Measurements from ENCODE around the gene SLC6A11.

The SLC6A11 gene

GRCh38 chr3:10984371-10984896 lies 168.4 kb downstream of the SLC6A11 start:
- no peaks in the 10 kb centered on the region for H3K9me3 Mint-ChIP-seq
- no peaks in the 10 kb centered on the region for H3K4me1 Mint-ChIP-seq
- no peak overlapping the region for H3K4me3 Mint-ChIP-seq
- peaks cover 18% of the 10 kb centered on the region for H3K27me3 Mint-ChIP-seq
- no peak overlapping the region for H3K27ac Mint-ChIP-seq
- no peaks in the 10 kb centered on the region for H3K36me3 Mint-ChIP-seq (ENCODE audit: low read depth)
- DNase-seq (no peak), ATAC-seq (no peak)

DNA sequence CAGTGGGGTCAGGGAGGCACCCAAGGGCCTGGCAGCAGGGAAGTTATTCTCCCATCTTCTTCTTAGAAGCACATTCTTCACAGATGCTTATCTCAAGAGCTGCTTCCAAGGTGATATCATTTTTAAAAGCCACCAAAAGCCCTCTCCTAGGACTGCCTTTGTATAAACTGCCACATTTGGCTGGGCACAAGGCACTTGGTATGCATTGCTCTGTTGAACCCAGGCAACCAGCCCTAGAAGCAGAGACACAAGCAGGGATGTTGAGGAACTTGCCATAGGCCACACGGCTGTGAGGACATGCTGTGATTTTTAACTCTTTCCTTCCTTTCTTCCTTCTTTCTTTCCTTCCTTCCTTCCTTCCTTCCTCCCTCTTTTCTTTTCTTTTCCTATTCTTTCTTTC lies 169.2 kb downstream of the SLC6A11 start:
- no peaks in the 10 kb centered on the region for H3K9me3 Mint-ChIP-seq
- ATAC-seq (no peak), DNase-seq (no peak)
- H3K4me3 Mint-ChIP-seq: no peak overlapping the region
- H3K27ac Mint-ChIP-seq: no peak overlapping the region
- no peaks in the 10 kb centered on the region for H3K36me3 Mint-ChIP-seq (ENCODE audit: low read depth)
- H3K4me1 Mint-ChIP-seq: no peaks in the 10 kb centered on the region
- H3K27me3 Mint-ChIP-seq: peaks cover 18% of the 10 kb centered on the region

- no peak for ATAC-seq
- no peak overlapping the region for H3K27ac Mint-ChIP-seq
- H3K36me3 Mint-ChIP-seq (ENCODE audit: low read depth): no peaks in the 10 kb centered on the region
Measured at GRCh38 chr3:10986592-10986991, 170.6 kb downstream of the SLC6A11 start.

GRCh38 chr3:10988001-10988665 lies 172.1 kb downstream of the SLC6A11 start:
- no peak for ATAC-seq
- Mint-ChIP-seq H3K4me1 (peaks cover 4% of the 10 kb centered on the region), H3K36me3 (ENCODE audit: low read depth) (no peaks in the 10 kb centered on the region), H3K4me3 (no peak overlapping the region), H3K27me3 (peaks cover 34% of the 10 kb centered on the region), H3K27ac (no peak overlapping the region), H3K9me3 (no peaks in the 10 kb centered on the region)
- no peak for DNase-seq

More at GRCh38 chr3:10986592-10986991, 170.6 kb downstream of the SLC6A11 start:
- Mint-ChIP-seq H3K9me3 (no peaks in the 10 kb centered on the region), H3K4me3 (no peak overlapping the region), H3K4me1 (no peaks in the 10 kb centered on the region), H3K27me3 (peaks cover 28% of the 10 kb centered on the region)
- DNase-seq: no peak

GRCh38 chr3:10988991-10989484 lies 173.0 kb downstream of the SLC6A11 start:
- H3K9me3 Mint-ChIP-seq: no peaks in the 10 kb centered on the region

More at GRCh38 chr3:10988991-10989484, 173.0 kb downstream of the SLC6A11 start:
- Mint-ChIP-seq H3K27ac (no peak overlapping the region), H3K36me3 (ENCODE audit: low read depth) (no peaks in the 10 kb centered on the region), H3K4me3 (no peak overlapping the region), H3K27me3 (peaks cover 38% of the 10 kb centered on the region), H3K4me1 (peaks cover 4% of the 10 kb centered on the region)
- DNase-seq: no peak
- no peak for ATAC-seq

Measured in activated naive CD8-positive, alpha-beta T cell treated with anti-CD3 and anti-CD28 coated beads, Interleukin-2, amount 50 U/mL, for 24 hours (primary cell).